PC-3 (cell line): ENCODE results near the gene SLC47A1. TPM values are rescaled to one million over a fixed set of nuclear protein-coding genes. Genes with fewer than 3 reads are reported as not detected.

Source experiments
- ATAC-seq: fragments of 200-7000 bp; cut with Tn5 transposase; 2 replicates; pipeline ENCODE4 v1.9.1; 2020; ENCODE audit warnings: mild to moderate bottlenecking, moderate library complexity
- BruUV-seq: library from RNA; stranded (reverse); fragments of 400-500 nt; replicated peaks from 2 replicates; lab custom pipeline; 2021; lab: Mats Ljungman, UMichigan
- CTCF ChIA-PET: fragments of 300-600 bp; sonication (Branson Sonifier 250); formaldehyde crosslinking; loops from one replicate; lab custom pipeline; 2022; ENCODE audit warnings: antibody characterized with exemption; lab: Charles Lee
- POLR2A ChIA-PET: fragments of 300-600 bp; sonication (Branson Sonifier 250); formaldehyde crosslinking; loops from one replicate; lab custom pipeline; 2022; ENCODE audit warnings: antibody characterized with exemption; ENCODE audit not compliant: unreplicated experiment; lab: Charles Lee
- DNase-seq: peaks from one replicate; pipeline ENCODE4 v3.0.0-alpha.2; 2015
- H2AFZ ChIP-seq: fragments of 300-600 bp; sonication (generic); 2 replicates; pipeline ENCODE4 v1.6.0; 2016; ENCODE audit warnings: antibody characterized with exemption, low read length
- H3F3A ChIP-seq: fragments of 300-600 bp; sonication (generic); one replicate; pipeline ENCODE4 v1.6.0; 2017; ENCODE audit warnings: antibody characterized with exemption, low read length, control low read depth, mild to moderate bottlenecking; ENCODE audit not compliant: unreplicated experiment
- H3K27ac ChIP-seq: fragments of 300-600 bp; sonication (generic); 2 replicates; pipeline ENCODE4 v1.5.1; 2016; ENCODE audit warnings: mild to moderate bottlenecking, low read length
- H3K27me3 ChIP-seq: fragments of 300-600 bp; sonication (generic); 2 replicates; pipeline ENCODE4 v1.6.1; 2016; ENCODE audit warnings: low read length, mixed read lengths
- H3K36me3 ChIP-seq: fragments of 300-600 bp; sonication (generic); 2 replicates; pipeline ENCODE4 v1.6.1; 2016; ENCODE audit warnings: low read depth, mixed run types, low read length, mixed read lengths
- H3K4me1 ChIP-seq: fragments of 300-600 bp; sonication (generic); 2 replicates; pipeline ENCODE4 v1.5.1; 2016; ENCODE audit warnings: low read length; ENCODE audit not compliant: insufficient read depth
- H3K4me2 ChIP-seq: fragments of 300-600 bp; sonication (generic); 2 replicates; pipeline ENCODE4 v1.6.0; 2016; ENCODE audit warnings: low read length
- H3K4me3 ChIP-seq: fragments of 300-600 bp; sonication (generic); 2 replicates; pipeline ENCODE4 v1.5.1; 2016; ENCODE audit warnings: mild to moderate bottlenecking, low read length, mixed read lengths
- H3K79me2 ChIP-seq: fragments of 300-600 bp; sonication (generic); 2 replicates; pipeline ENCODE4 v1.6.1; 2017; ENCODE audit warnings: low read length, mixed read lengths
- H3K9ac ChIP-seq: fragments of 300-600 bp; sonication (generic); 2 replicates; pipeline ENCODE4 v1.6.0; 2016; ENCODE audit warnings: mild to moderate bottlenecking, low read length
- H3K9me2 ChIP-seq: fragments of 300-600 bp; sonication (generic); replicated peaks from 2 replicates; pipeline ENCODE4 v1.6.1; 2016; ENCODE audit warnings: mixed run types, low read length, mixed read lengths
- H3K9me3 ChIP-seq: fragments of 300-600 bp; sonication (generic); 2 replicates; pipeline ENCODE4 v1.6.1; 2016; ENCODE audit warnings: low read length, mixed read lengths
- H4K20me1 ChIP-seq: fragments of 300-600 bp; sonication (generic); 2 replicates; pipeline ENCODE4 v1.6.1; 2016; ENCODE audit warnings: low read length, mixed read lengths
- CTCF ChIP-seq: fragments of 300-600 bp; sonication (generic); conservative IDR thresholded peaks from 2 replicates; pipeline ENCODE4 v1.5.1; 2017; ENCODE audit warnings: antibody characterized with exemption, low read depth, mild to moderate bottlenecking, low read length
- EZH2 ChIP-seq: fragments of 300-600 bp; sonication (generic); IDR thresholded peaks from one replicate; pipeline ENCODE4 v1.6.1; 2017; ENCODE audit warnings: antibody characterized with exemption, mild to moderate bottlenecking, low read length; ENCODE audit not compliant: unreplicated experiment
- EZH2phosphoT487 ChIP-seq: fragments of 300-600 bp; sonication (generic); IDR thresholded peaks from 2 replicates; pipeline ENCODE4 v1.6.1; 2018; ENCODE audit warnings: mild to moderate bottlenecking, antibody characterized with exemption, low read length, borderline replicate concordance
- intact Hi-C: fragments of 100-400 bp; cut with micrococcal nuclease; formaldehyde crosslinking; loops from 2 replicates; pipeline ENCODE4 v1.9.0; 2023
- total RNA-seq: library from RNA; depleted of rRNA; stranded (reverse); fragments of >200 nt; gene quantifications from 2 replicates; pipeline ENCODE4 v1.2.3, GENCODE V29; 2014

The SLC47A1 gene
- total RNA-seq, 1 experiment from 2014 or later: 0.15 TPM

GRCh38 chr17:19610879-19611278, 77.2 kb downstream of the SLC47A1 start:
- DNase-seq: no peak
- BruUV-seq: no TSS peak
- no peaks in the 10 kb centered on the region for H3K9me3 ChIP-seq
- intact Hi-C loops: no loop called here
- ATAC-seq: no peak
- no peak overlapping the region for H3K27ac ChIP-seq
- H3K9me2 ChIP-seq: no peaks in the 10 kb centered on the region
- no peak overlapping the region for H2AFZ ChIP-seq
- no peak overlapping the region for H3K4me2 ChIP-seq
- no peaks in the 10 kb centered on the region for H3K36me3 ChIP-seq
- no peak overlapping the region for H3K4me3 ChIP-seq
- CTCF ChIA-PET: no interaction called here
- no peak overlapping the region for H3K9ac ChIP-seq
- POLR2A ChIA-PET: no interaction called here
- H4K20me1 ChIP-seq: no peaks in the 10 kb centered on the region
- no peaks in the 10 kb centered on the region for H3K4me1 ChIP-seq
- no peaks in the 10 kb centered on the region for H3K79me2 ChIP-seq
- no peaks in the 10 kb centered on the region for H3K27me3 ChIP-seq
- TF ChIP-seq CTCF: no peak
- no peak for TF ChIP-seq EZH2phosphoT487
- no peak for TF ChIP-seq EZH2
- H3F3A ChIP-seq: no peaks in the 10 kb centered on the region

- H3K9ac ChIP-seq: no peak overlapping the region
- H3K9me2 ChIP-seq: no peaks in the 10 kb centered on the region
- no peak overlapping the region for H2AFZ ChIP-seq
- no peaks in the 10 kb centered on the region for H3K27me3 ChIP-seq
- no peaks in the 10 kb centered on the region for H3K79me2 ChIP-seq
- no peaks in the 10 kb centered on the region for H3F3A ChIP-seq
- H4K20me1 ChIP-seq: no peaks in the 10 kb centered on the region
- H3K4me3 ChIP-seq: no peak overlapping the region
- peaks cover 14% of the 10 kb centered on the region for H3K9me3 ChIP-seq
- TF ChIP-seq EZH2 (no peak), CTCF (no peak), EZH2phosphoT487 (no peak)
- CTCF ChIA-PET: no interaction called here
- intact Hi-C loops: no loop called here
- no peaks in the 10 kb centered on the region for H3K4me1 ChIP-seq
- H3K4me2 ChIP-seq: no peak overlapping the region
- H3K36me3 ChIP-seq: no peaks in the 10 kb centered on the region
- H3K27ac ChIP-seq: no peak overlapping the region
- POLR2A ChIA-PET: no interaction called here
- ATAC-seq (no peak), DNase-seq (no peak)
- no TSS peak for BruUV-seq
Observed at GRCh38 chr17:19613979-19614378, 80.3 kb downstream of the SLC47A1 start.

DNA sequence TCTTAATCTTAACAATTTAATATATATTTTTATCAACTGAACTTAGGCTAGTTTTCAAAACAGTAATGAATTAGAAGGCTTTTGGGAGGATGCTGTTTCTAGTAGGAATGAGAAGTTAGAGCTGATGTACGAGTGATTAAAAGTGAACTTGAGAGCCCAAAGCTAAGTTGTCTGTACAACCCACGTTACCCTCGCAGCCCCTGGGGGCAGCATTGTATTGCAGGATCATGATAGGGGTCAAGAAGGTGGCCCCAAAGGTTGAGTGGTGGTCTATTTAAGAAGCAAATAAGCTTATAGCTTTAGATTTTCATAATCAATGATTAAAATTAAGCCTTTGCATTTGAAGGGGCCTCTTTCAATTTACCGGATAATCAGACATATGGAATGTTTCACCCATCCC, 81.2 kb downstream of the SLC47A1 start:
- TF ChIP-seq CTCF: peak; percentile 33
- TF ChIP-seq EZH2phosphoT487: no peak
- Histone ChIP-seq H3K9me2 (no peaks in the 10 kb centered on the region), H3K27me3 (no peaks in the 10 kb centered on the region), H2AFZ (no peak overlapping the region), H4K20me1 (no peaks in the 10 kb centered on the region), H3K36me3 (peaks cover 4% of the 10 kb centered on the region; the same call in 1 of the 2 replicates), H3K4me1 (no peaks in the 10 kb centered on the region), H3F3A (no peaks in the 10 kb centered on the region), H3K4me2 (no peak overlapping the region), H3K4me3 (no peak overlapping the region), H3K9ac (no peak overlapping the region), H3K27ac (no peak overlapping the region), H3K79me2 (no peaks in the 10 kb centered on the region), H3K9me3 (peaks cover 23% of the 10 kb centered on the region)
- ChIA-PET POLR2A (no interaction called here), CTCF (no interaction called here)
- BruUV-seq: no TSS peak
- DNase-seq (no peak), ATAC-seq (no peak)
- intact Hi-C loops: no loop called here
